NOMO-1 (cell line): Measurements from ENCODE around the gene AQP12A.

Source experiments
- DNase-seq, 2 experiments: peaks; one replicate each; lab custom pipeline; 2025; ENCODE audit not compliant: unreplicated experiment in 2 of 2; lab: John Stamatoyannopoulos, UW

Gene AQP12A

DNA sequence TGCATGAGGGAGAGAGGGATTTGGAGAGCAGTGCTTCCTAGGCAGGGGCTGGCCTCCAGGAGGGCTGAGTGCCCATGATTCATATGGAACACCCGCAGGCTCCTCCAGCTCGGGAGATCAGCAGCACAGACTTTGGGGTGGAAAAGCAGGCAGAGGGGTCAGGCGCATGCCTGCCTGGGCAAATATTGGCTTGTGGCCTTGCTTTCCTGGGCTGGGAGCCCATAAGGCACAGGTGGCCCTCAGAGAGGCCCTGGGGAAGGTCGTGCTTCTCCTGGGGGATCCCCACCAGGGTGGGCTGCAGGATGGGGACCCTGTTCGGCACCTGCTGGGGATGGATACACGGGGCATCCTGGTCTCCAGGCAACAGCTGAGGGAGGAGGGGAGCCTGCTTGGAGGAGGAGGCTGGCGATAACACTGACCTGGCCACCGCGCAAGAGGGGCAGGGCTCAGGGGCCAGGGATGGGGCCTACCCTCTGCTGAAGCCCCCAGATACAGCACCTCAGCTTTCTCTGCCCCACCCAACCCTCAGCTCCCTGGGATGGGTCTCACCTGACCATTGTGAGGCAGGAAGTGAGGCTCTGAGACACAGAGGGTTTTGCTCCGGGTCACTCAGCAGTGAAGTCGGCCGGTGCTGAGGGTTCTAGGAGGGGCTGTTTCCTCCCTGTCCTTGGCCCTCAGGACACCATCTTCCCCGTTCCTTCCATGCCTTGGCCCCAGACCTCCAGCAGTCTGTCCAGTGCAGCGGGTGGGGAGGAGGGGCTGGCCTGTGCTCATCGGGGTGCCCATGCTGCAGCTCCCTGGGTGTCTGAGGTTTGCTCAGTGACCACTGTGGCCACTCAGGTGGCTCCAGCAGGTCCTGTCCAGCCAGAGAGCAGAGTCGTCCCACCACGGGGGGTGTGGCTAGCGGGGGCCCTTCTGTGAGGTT is 12.0 kb downstream of the AQP12A start:
- no peak for DNase-seq

DNA sequence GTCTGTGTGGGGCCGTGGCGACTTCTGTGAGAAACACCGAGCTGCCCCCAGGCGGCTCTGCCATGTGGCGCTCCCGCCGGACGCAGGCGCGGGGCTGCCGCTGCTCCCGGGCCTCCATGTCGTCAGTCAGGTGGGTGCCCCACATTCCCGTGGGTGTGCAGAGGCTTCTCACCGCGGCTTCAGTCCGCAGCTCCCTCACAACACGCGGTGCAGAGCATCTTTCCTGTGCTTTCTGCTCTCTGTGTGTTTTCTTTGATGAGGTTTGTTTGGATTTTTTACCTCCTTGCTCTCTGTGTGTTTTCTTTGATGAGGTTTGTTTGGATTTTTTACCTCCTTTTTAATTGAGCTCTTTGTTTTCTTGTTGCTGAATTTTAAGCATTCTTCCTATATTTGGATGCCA is 13.0 kb downstream of the AQP12A start:
- DNase-seq = no peak

DNA sequence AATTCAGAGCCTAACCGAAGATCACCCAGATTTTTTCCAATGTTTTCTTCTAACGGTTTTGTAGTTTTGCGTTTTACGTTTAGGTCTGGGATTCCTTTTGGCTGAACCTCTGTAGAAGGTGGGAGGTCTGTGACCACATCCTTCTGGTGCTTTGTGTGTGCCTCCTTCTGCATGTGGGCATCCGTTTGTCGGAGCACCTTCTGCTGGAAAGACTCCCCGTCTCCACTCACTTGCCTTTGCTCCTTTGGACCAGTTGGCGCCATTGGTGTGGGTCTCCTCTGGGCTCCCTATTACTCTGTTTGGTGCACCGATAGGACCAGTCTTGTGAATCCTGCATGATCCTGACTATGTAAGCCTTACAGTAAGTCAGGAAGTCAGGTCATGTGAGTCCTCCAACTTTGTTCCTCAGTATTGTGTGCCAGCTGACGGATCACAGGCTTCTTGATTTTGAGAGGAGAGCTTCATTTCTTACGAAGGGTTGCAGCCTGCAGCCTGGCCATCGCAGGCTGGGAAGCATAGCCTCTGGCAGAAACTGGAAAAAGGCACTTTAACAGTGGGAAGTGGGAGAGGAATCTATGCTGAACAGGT is 13.6 kb downstream of the AQP12A start:
- DNase-seq = no peak

DNA sequence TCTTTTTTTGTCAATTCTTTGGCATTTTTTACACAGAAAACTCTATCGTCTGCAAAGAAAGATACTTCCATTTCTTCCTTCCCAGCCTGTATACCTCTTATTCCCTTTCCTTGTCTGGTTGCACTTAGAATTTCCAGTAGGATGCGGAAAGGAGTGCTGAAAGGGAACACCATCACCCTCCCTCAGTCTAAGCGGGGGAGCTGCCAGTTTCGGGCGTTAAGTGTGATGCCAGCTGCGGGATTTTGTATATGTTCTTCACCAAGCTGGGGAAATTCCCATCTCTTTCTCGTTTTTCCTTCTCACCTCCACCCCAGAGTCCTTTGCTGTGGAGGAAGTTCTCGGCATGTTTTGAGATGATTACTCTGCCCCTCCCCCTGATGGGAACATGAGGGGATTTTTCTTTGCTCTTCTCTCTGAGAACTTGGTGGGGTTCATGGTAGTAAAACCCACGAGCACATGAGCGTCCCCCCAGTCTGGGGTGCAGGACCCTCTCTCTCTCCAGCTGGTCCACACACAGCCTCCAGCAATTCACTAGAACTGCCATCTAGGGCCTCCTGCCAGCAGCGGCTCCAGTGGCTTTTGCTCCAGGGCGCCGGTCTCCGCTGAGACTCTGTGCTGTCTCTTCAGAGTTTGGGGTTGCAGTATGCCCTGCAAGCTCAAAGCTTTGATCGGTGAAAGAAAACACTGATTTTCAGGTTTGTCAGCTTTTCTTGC is 15.5 kb downstream of the AQP12A start:
- DNase-seq = no peak

DNA sequence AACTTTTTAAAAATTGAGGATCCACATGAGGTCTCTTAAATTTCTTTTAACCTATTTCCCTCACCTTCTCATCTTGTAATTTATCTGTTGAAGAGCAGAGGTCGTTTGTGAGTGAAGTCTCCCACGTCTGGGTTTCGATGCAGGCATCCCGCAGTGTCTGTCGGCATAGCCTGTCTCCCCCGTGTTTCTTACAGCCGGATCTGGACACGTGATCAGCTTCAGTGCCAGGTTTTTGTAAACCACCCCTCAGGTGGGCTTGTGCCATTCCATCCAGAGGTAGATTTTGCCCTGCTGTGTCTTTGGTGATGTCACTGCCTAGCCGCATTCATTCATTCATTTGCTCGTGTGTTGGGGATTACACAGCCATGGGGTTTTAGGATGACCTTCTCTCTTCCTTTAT is 16.2 kb downstream of the AQP12A start:
- DNase-seq = no peak

DNA sequence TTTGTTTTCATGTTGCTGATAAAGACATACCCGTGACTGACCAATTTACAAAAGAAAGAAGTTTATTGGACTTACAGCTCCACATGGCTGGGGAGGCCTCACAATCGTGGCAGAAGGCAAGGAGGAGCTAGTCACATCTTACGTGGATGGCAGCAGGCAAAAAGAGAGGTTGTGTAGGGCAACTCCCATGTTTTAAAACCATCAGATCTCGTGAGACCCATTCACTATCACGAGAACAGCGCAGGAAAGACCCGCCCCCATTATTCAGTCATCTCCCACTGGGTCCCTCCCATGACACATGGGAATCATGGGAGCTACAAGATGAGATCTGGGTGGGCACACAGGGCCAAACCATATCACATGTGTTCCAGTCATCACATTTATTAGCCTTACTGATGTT is 16.8 kb downstream of the AQP12A start:
- no peak for DNase-seq

DNA sequence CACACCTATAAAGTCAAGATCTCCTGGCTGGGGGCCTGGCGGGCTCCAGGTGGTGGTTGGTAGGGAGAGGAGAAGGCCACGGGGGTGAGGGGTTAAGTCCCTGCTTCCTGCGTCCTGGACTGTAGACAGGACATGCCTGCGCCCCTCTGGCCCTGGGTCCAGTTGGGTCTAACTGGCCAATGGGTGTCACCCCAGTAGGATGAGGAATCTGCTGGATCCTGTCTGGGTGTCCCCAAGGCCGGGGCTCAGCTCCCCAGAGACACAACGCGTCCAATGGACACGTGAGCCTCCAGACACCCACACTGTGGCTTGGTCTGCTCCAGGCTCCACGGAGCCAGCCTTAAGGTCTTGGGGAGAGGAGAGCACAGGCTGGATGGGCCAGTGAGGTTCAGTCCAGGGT is 19.6 kb downstream of the AQP12A start:
- DNase-seq = no peak

DNA sequence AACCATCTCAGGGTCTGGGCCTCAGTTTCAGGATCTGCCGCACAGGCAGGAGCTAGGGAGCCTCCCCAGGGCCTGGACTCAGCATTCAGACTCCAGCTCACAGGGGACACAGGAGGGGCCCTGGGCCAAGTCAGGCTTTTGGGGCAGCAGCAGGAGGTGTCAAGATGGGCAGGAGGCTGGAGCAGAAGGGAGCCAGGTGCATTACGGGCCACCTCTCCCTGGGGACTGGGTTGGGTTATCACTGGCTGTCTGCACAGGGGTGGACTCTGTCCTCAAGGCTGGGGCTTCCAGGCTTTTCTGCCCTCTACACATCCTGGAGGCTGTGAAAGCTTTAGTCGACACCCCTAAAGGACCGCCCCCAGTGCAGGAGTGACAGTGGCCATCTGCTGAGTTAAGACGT is 20.0 kb downstream of the AQP12A start:
- no peak for DNase-seq

DNA sequence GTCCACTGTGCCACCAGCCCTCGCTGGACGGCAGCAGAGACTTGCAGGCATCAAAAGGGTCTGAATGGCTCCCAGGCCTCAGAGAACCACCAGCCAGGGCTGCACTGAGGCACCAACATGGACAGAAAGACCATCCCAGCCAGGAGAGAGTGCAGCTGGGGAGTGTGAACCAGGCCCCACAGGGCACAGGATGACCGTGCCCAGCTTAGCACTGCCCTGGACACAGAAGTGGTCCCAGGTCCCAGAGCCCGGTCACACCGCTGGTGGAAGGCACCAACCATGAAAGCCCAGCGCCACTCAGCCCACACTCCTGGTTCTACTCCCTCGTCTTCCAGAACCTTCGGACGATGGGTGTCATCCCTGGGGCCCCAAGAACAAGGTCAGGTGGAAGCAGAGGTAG is 20.5 kb downstream of the AQP12A start:
- DNase-seq = no peak

DNA sequence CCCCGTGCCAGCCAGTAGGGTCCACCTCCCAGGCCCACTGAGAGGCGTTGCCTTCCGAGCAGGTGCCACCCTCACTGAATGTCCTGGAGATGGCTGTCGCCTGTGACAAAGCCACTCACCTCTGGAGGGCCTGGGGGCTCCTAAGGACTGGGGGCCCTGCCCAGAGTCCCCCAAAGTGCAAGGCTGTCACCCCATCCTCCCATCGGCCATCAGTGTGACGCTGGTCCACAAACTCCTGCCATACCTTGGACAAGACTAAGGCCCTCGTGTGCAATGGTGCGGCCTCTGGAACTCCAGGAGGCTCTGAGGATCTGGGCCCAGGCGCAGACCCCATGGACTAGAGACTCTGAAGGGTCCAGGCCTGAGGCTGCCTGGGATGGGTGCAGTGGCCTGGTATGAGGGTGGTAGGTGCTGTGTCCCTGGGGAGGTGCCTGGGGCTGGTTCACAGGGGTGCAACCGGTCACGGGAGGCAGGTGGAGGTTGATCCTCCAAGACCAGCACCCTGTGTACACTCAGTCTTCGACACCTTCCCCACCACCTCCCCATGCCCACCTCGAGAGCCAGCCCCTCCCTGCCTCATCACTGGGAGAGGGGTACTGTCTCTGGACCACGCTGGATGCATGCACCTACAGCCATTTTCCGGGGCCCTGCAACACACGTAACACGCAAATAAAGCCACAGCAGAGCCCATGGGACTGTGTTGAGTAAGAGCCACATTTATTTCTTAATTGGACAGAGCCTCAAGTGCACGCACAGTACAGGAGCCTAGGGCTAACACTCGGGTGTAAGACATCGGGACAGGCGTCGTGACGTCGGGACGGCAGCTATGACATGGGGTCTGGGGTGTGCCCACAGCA is 21.6 kb downstream of the AQP12A start:
- DNase-seq = no peak

DNA sequence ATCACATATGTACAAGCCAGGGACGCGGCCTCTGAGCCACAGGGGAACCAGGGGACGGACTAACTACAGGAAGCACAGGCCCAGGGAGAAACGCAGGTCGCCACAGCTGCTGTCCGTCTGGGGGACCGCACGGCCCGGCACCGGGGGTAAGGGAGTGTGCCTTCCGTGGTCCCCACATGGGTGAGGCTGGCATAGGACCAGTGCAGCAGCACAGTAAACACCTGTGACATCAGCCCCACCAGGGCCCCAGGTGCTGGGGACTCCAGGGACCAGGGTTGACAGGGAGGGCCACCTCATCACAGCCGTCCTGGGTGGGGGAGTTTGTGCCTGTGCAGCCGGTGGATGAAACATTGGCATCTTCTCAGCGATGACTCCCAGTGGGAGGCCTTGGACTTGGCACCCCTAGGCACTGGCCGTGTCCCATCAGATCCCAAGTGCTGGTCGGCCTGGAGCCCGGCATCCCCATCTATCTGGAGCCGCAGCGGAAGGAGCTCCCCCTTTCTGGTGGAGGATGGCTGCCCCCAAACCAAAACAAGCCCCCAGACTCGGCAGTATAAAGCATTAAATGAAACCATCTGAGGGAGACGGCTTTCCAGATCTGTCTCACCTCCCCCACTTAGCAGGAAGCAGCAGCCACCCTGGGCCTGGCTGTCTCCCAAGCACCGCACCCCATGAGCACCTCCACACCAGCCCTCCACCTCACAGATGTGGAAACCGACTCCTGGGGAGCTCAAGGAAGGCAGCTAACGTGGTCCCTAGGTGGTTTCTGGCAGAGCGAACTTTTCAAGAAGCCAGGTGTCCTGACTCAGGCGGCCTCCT is 22.5 kb downstream of the AQP12A start:
- DNase-seq = no peak

DNA sequence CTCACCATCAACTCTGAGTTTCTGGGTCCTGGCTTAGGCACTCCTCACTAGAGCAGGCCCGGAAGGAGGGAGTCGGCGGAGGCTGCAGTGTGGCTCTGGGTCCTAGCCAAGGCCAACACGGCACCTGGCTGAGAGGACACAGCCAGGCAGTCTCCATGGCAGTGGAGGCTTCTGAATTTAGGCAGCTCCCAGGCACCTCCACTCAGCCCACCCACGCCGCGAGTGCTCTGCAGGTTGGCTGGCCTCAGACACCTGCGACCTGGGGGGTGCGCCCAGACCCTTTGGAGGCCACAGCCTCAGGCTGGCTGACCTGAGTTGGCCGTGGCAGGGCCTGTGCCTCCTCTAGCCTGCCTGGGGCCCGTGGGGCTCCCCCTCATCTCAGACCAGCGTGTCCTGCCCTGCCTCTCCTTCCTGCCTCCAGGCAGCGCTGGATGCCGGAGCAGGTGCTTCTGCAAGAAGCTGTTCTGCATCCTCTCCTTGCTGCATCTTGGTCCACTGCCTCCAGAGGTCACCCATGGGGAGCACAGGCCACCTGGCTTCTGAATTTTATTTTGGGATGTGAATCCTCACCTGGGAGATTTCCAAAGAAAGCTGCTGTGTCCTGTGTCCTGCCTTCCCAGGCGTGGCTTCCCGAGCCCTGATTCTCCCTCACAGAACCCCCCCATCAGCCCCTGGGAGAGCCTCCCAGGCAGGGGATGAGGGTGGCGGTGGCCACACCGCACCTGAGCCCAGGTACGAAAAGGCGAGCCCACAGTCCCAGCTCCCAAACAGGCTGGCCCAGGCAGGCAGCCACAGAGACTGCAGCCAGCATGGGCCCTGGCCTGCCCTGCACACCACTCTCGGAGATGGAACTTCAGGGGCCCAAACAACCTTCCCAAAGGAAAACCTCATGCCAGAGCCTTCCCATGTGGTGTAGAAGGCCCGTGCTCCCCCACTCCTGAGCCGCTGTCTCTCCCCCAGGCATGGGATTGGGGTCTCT is 23.4 kb downstream of the AQP12A start:
- DNase-seq = no peak

DNA sequence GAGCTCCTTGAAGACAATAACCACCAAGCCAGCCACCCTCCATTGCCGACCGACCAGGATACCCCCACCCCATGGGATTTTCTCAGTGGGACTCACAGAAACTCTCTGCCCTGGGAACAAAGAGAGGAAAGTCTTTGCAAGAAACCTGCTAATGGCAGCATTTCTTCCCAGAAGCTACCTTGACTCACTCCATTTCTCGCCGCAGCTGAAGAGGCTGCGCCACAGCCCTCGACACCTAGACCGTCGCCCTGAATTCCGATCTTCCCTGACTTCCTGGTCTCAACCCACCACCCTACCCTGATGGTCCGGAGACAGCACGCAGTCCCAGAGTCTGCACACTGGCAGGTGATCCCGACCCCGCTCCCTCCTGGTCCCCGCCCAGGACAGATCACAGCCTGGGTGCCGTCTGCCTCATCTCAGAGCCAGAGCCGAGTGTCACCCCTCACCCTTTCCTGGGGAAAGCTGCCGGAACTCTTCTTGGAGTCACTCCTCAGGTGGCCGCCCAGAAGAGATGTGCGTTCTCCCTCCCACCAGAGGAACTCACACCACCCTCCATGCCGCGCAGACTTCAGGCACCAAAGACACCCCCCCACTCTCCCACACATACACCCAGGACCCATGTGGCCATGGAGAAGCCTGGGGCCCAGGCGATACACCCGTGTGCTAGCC is 24.6 kb downstream of the AQP12A start:
- no peak for DNase-seq

DNA sequence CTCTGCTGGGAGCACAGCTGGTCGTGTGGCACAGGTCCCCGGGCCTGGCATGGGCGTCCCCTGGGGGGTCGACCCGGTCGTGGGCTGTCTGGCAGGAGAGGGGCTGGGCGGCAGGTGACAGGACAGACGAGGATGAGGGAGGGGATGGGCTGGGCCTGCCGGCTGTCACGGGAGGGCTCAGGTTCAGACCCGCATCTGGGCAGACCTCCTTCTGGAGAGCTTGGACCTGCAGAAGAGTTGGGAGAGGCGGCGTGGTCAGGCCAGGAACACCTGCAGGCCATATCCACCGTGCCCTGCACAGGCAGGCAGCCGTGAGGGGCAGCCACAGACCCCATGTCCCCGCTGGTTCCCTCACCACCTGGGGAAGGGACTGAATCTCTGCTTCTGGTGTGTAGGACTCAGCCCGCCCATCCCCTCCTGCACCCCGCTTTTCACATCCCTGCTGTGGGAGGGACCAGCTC is 25.5 kb downstream of the AQP12A start:
- DNase-seq = no peak

DNA sequence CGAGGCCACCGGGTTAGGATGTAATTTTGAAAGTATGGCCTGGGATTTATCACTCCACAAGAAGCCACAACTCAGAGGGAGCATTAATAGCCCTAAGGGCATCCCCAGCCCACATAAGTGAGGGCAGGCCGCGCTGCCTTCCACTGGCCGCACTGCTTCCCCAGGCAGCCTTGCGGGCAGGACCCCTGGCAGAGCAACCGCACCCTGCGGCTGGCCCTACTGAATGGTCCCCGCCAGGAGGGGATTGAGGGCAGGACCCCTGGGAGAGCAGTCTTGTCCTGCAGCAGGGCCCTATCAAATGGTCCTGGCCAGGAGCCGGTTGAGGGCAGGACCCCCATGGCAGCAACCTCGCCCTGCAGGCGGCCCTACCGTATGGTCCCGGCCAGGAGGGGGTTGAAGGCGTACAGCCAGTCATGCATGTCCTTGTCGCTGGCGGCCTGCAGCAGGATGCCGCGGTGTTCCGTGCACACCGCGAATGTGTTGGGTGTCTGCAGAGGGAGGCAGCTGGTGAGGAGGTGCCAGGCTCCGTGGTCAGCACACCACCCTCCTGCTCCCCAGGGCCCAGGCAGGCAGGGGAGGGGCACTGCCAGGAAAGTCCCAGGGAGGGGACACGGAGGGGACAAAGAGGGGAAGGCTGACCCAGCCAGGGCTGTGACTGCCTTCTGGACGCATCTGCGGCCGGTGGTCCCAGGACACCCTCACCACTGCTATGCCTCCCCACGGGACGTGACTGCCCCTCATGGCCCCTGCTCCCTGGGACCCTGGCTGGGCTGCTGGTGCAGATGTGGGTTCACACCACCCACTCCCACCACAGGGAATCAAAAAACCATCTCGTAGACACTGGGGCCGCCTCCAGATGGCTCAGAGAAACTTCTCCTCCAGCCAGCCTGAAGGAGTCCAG is 26.3 kb downstream of the AQP12A start:
- no peak for DNase-seq

DNA sequence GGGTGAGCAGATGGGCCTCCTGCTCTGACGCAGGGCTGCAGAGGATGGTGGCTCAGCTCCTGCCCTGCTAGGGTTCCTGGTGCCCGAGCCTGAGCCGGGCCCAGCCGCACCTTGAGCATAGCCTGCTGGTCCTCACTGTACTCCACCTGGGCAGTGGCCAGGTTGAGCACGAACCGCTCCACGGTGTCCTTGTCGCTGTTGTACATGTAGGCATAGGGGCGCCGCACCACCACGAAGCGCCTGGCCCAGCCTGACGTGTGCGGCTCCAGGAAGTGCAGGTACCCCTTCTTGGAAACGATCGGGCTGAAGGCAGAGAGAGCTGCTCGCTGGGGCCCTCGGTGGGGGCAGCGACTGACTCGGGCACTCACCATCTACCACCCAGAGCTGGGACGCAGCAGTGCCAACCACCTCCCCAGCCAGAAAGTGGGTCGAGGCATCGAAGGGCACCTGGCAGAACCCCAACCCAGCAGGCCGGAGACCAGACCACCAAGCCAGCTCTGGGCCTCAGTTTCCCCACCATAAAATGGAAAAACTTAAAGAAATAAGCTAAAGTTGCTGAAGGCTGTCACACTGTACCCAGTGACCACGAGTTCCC is 27.3 kb downstream of the AQP12A start:
- no peak for DNase-seq
